Endothelial cell of umbilical vein (primary cell): Measurements from ENCODE around the gene DNAAF3. TPM values are rescaled to one million over a fixed set of nuclear protein-coding genes. Genes with fewer than 3 reads are reported as not detected.

Experiments
- BruUV-seq: library from RNA; stranded (reverse); fragments of 400-500 nt; replicated peaks from 2 replicates; lab custom pipeline; 2021; lab: Mats Ljungman, UMichigan
- CTCF ChIA-PET: fragments of 300-600, 350-600 bp; sonication (Branson Sonifier 250); formaldehyde crosslinking; loops from one replicate; lab custom pipeline; 2021; ENCODE audit warnings: antibody characterized with exemption, inconsistent platforms; lab: Charles Lee
- POLR2A ChIA-PET: fragments of 300-600, 350-600 bp; sonication (Branson Sonifier 250); formaldehyde crosslinking; loops from one replicate; lab custom pipeline; 2021; ENCODE audit warnings: antibody characterized with exemption, inconsistent platforms; lab: Charles Lee
- DNase-seq: peaks from one replicate; pipeline ENCODE4 v3.0.0-alpha.2; 2011; ENCODE audit warnings: low read depth, low spot score
- FAIRE-seq: peaks from 2 replicates; lab custom pipeline; 2011; peaks lifted over from hg19 to GRCh38; lab: Jason Lieb, UNC
- H2AFZ ChIP-seq: 2 replicates; pipeline ENCODE4 v1.6.0; 2012; ENCODE audit warnings: low read depth, low read length, control low read depth, inconsistent platforms
- H3K27ac ChIP-seq: 2 replicates; pipeline ENCODE4 v1.5.1; 2011; ENCODE audit warnings: low read depth, mild to moderate bottlenecking, control low read depth, low read length, moderate library complexity; ENCODE audit not compliant: insufficient read depth
- H3K27me3 ChIP-seq, 2 experiments: 2 replicates each; pipeline versions ENCODE4 v1.6.0 to v1.6.1; 2011; ENCODE audit warnings: low read length in 2 of 2, mixed read lengths in 1 of 2; ENCODE audit not compliant: control insufficient read depth in 2 of 2, insufficient read depth in 2 of 2
- H3K36me3 ChIP-seq, 2 experiments: 2 replicates in 1 of 2; 3 replicates in 1 of 2; pipeline ENCODE4 v1.5.1; 2011; ENCODE audit warnings: low read length in 2 of 2, mild to moderate bottlenecking in 1 of 2, moderate library complexity in 1 of 2; ENCODE audit not compliant: control insufficient read depth in 2 of 2, insufficient read depth in 2 of 2; ENCODE audit errors: extremely low read depth in 1 of 2
- H3K4me1 ChIP-seq: 3 replicates; pipeline ENCODE4 v1.5.1; 2011; ENCODE audit warnings: mild to moderate bottlenecking, low read length; ENCODE audit not compliant: control insufficient read depth, insufficient read depth; ENCODE audit errors: extremely low read depth
- H3K4me2 ChIP-seq: 2 replicates; pipeline ENCODE4 v1.6.1; 2011; ENCODE audit warnings: low read length, control low read depth, mixed read lengths; ENCODE audit not compliant: insufficient read depth
- H3K4me3 ChIP-seq, 3 experiments: fragments of 200-600 bp in 1 of 3; sonication (generic), shearing (Covaris generic) in 1 of 3; replicated peaks in 1 of 3; 2 replicates each; pipeline ENCODE4 v1.5.1; 2011 to 2016; ENCODE audit warnings: control low read depth in 3 of 3, low read length in 3 of 3, mild to moderate bottlenecking in 2 of 3, inconsistent platforms in 1 of 3, low read depth in 1 of 3, moderate library complexity in 1 of 3; ENCODE audit not compliant: insufficient read depth in 1 of 3
- H3K79me2 ChIP-seq: 2 replicates; pipeline ENCODE4 v1.6.0; 2012; ENCODE audit warnings: low read length, inconsistent platforms; ENCODE audit not compliant: control insufficient read depth, insufficient read depth
- H3K9ac ChIP-seq: replicated peaks from 2 replicates; pipeline ENCODE3; 2011; ENCODE audit warnings: low read length, control low read depth; ENCODE audit not compliant: insufficient read depth; ENCODE audit errors: extremely low read depth
- H3K9me1 ChIP-seq: replicated peaks from 3 replicates; pipeline ENCODE4 v1.6.0; 2011; ENCODE audit warnings: mild to moderate bottlenecking, low read length; ENCODE audit not compliant: control insufficient read depth, insufficient read depth; ENCODE audit errors: extremely low read depth
- H3K9me3 ChIP-seq: replicated peaks from 2 replicates; pipeline ENCODE4 v1.5.1; 2012; ENCODE audit warnings: low read length, inconsistent platforms; ENCODE audit not compliant: control insufficient read depth, insufficient read depth
- H4K20me1 ChIP-seq: replicated peaks from 2 replicates; pipeline ENCODE3; 2011; ENCODE audit warnings: mild to moderate bottlenecking, low read length; ENCODE audit not compliant: control insufficient read depth, insufficient read depth; ENCODE audit errors: extremely low read depth
- EZH2 ChIP-seq: IDR thresholded peaks from 2 replicates; pipeline ENCODE4 v1.6.1; 2012; ENCODE audit warnings: borderline replicate concordance, low read depth, mild to moderate bottlenecking, moderate library complexity, low read length, inconsistent platforms; ENCODE audit not compliant: severe bottlenecking
- FOS ChIP-seq: IDR thresholded peaks from 2 replicates; pipeline ENCODE4 v1.6.1; 2011; ENCODE audit warnings: mild to moderate bottlenecking, low read length, moderate library complexity, borderline replicate concordance; ENCODE audit not compliant: insufficient read depth
- GATA2 ChIP-seq: IDR thresholded peaks from 2 replicates; pipeline ENCODE4 v1.7.0; 2011; ENCODE audit warnings: low read depth, mild to moderate bottlenecking, moderate library complexity, mixed read lengths, low read length; ENCODE audit not compliant: insufficient read length, insufficient read depth
- JUN ChIP-seq: IDR thresholded peaks from 2 replicates; pipeline ENCODE4 v1.6.1; 2011; ENCODE audit warnings: borderline replicate concordance, low read depth; ENCODE audit not compliant: insufficient read length, insufficient read depth
- MYC ChIP-seq: IDR thresholded peaks from one replicate; pipeline ENCODE4 v1.6.1; 2011; ENCODE audit warnings: mild to moderate bottlenecking, low read depth, low read length
- POLR2A ChIP-seq: IDR thresholded peaks from 2 replicates; pipeline ENCODE4 v1.6.1; 2012; ENCODE audit warnings: low read depth, mild to moderate bottlenecking, control low read depth, low read length
- POLR2AphosphoS5 ChIP-seq: IDR thresholded peaks from 2 replicates; pipeline ENCODE4 v1.6.1; 2012; ENCODE audit warnings: low read depth, mild to moderate bottlenecking, control low read depth, low read length, moderate library complexity; ENCODE audit not compliant: insufficient read depth
- dilution Hi-C: fragments of 300-500 bp; cut with MboI; formaldehyde crosslinking; loops from one replicate; pipeline ENCODE4 v1.15.0; 2019; ENCODE audit warnings: low sequenced_read_pairs; ENCODE audit not compliant: extremely low pct_ligation_motif_present
- intact Hi-C: fragments of 100-400 bp; cut with micrococcal nuclease; formaldehyde crosslinking; loops from one replicate; pipeline ENCODE4 v1.10.0; 2022
- polyA plus RNA-seq, 4 experiments: library from polyadenylated mRNA; depleted of rRNA in 3 of 4; stranded (reverse) in 3 of 4; unstranded in 1 of 4; fragments of >200 nt; gene quantifications; 2 replicates each; pipeline versions ENCODE4 v1.2.1 to v1.2.3, GENCODE V29; 2011 to 2012; ENCODE audit warnings: missing spikeins in 1 of 4
- total RNA-seq: library from RNA; stranded (reverse); gene quantifications from 2 replicates; pipeline ENCODE4 v1.2.3, GENCODE V29; 2021
- TF ChIP-seq, protein P1 (sequence below), 2 donors: IDR thresholded peaks; 1 replicate in 1 of 2; 2 replicates in 1 of 2; pipeline ENCODE4 v1.5.1; 2011; ENCODE audit warnings: low read length in 2 of 2, mild to moderate bottlenecking in 2 of 2, moderate library complexity in 2 of 2, control low read depth in 1 of 2, inconsistent platforms in 1 of 2, low read depth in 1 of 2; ENCODE audit not compliant: insufficient read depth in 1 of 2; ENCODE audit errors: extremely low read depth in 1 of 2
- TF ChIP-seq, protein P2 (sequence below): IDR thresholded peaks from 2 replicates; pipeline ENCODE4 v1.6.1; 2011; ENCODE audit not compliant: insufficient read depth, insufficient read length

Gene DNAAF3
- total and polyA plus RNA-seq, 2 donors (not counting 3 experiments of a cell fraction or from before 2014, with no cell fraction given): 0.62 to 0.75 TPM

DNA sequence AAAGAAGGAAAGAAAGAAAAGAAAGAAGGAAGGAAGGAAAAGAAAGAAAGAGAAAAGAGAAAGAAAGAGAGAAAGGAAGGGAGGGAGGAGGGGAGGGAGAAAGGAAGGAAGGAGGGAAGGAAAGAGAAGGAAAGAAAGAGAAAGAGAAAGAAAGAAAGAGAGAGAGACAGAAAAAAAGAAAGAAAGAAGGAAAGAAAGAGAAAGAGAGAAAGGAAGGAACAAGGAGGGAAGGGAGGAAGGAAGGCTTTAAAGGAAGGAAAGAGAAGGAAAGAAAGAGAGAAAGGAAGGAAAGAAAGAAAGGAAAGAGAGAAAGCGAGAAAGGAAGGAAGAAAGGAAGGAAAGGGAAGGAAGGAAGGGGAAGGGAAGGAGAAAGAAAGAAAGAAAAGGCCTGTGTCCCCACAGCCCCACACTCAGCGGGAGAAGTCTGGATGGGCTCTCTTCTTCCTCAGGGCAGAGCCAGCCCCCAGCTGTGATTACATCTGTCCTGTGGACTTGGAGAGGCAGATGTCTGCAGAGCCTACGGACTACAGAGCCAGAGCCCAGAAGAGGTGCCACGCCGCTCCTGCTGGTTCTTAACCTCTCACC lies 33.3 kb upstream of the DNAAF3 start:
- H3K27me3 ChIP-seq: no peaks in the 10 kb centered on the region
- dilution Hi-C loops (no loop called here), intact Hi-C loops (no loop called here)
- no TSS peak for BruUV-seq
- CTCF ChIA-PET: interaction anchor here (1.4 to 1.7 kb wide), 2 partner anchors 184 to 268 kb away, joined by 4 to 5 read pairs; partner anchors contain the start of gene TMEM238
- DNase-seq (no peak), FAIRE-seq (no peak)
- H4K20me1 ChIP-seq: no peaks in the 10 kb centered on the region
- no peaks in the 10 kb centered on the region for H3K4me1 ChIP-seq
- POLR2A ChIA-PET: interaction anchor here (0.6 kb wide), 1 partner anchor 7 kb away, joined by 3 read pairs; no protein-coding TSS in a partner anchor
- TF ChIP-seq, protein P1, sequence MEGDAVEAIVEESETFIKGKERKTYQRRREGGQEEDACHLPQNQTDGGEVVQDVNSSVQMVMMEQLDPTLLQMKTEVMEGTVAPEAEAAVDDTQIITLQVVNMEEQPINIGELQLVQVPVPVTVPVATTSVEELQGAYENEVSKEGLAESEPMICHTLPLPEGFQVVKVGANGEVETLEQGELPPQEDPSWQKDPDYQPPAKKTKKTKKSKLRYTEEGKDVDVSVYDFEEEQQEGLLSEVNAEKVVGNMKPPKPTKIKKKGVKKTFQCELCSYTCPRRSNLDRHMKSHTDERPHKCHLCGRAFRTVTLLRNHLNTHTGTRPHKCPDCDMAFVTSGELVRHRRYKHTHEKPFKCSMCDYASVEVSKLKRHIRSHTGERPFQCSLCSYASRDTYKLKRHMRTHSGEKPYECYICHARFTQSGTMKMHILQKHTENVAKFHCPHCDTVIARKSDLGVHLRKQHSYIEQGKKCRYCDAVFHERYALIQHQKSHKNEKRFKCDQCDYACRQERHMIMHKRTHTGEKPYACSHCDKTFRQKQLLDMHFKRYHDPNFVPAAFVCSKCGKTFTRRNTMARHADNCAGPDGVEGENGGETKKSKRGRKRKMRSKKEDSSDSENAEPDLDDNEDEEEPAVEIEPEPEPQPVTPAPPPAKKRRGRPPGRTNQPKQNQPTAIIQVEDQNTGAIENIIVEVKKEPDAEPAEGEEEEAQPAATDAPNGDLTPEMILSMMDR (IDR thresholded peaks at IDR 0.05; ENCODE audit: extremely low read depth in 1 of 2, insufficient read depth in 1 of 2, low read depth in 1 of 2, low read length in 2 of 2): no peak
- TF ChIP-seq FOS (no peak), EZH2 (no peak), MYC (no peak), GATA2 (no peak), POLR2A (no peak), JUN (no peak), POLR2AphosphoS5 (no peak)
- TF ChIP-seq, protein P2, sequence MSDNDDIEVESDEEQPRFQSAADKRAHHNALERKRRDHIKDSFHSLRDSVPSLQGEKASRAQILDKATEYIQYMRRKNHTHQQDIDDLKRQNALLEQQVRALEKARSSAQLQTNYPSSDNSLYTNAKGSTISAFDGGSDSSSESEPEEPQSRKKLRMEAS: no peak
- H3K9me1 ChIP-seq: no peaks in the 10 kb centered on the region
- no peak overlapping the region for H2AFZ ChIP-seq
- no peak overlapping the region for H3K9ac ChIP-seq
- no peaks in the 10 kb centered on the region for H3K79me2 ChIP-seq
- no peak overlapping the region for H3K4me2 ChIP-seq
- no peaks in the 10 kb centered on the region for H3K9me3 ChIP-seq
- no peaks in the 10 kb centered on the region for H3K36me3 ChIP-seq
- H3K4me3 ChIP-seq: no peak overlapping the region
- H3K27ac ChIP-seq: no peak overlapping the region
